Activated naive CD8-positive, alpha-beta T cell treated with anti-CD3 and anti-CD28 coated beads for 36 hours (primary cell): Measurements from ENCODE around the gene CAPS. TPM values are rescaled to one million over a fixed set of nuclear protein-coding genes. Genes with fewer than 3 reads are reported as not detected.

Experiments used
- DNase-seq: peaks from one replicate; pipeline ENCODE4 v3.0.0; 2021
- H3K27ac Mint-ChIP-seq: one replicate; pipeline ENCODE4 v1.8.0; 2022; ENCODE audit warnings: mild to moderate bottlenecking, moderate library complexity, mixed read lengths
- H3K27me3 Mint-ChIP-seq: one replicate; pipeline ENCODE4 v1.8.0; 2022; ENCODE audit warnings: mild to moderate bottlenecking, mixed read lengths
- H3K36me3 Mint-ChIP-seq: one replicate; pipeline ENCODE4 v1.8.0; 2021; ENCODE audit warnings: mild to moderate bottlenecking, mixed read lengths
- H3K4me1 Mint-ChIP-seq: one replicate; pipeline ENCODE4 v1.8.0; 2021; ENCODE audit warnings: mixed read lengths
- H3K4me3 Mint-ChIP-seq: one replicate; pipeline ENCODE4 v1.8.0; 2022; ENCODE audit warnings: mild to moderate bottlenecking, moderate library complexity, mixed read lengths
- H3K9me3 Mint-ChIP-seq: one replicate; pipeline ENCODE4 v1.8.0; 2022; ENCODE audit warnings: mixed read lengths
- total RNA-seq, 2 experiments: library from RNA; stranded (reverse); gene quantifications; one replicate each; pipeline ENCODE4 v1.2.3, GENCODE V29; 2021

Gene CAPS
- total RNA-seq, 2 experiments from 2014 or later = 1.9 to 2.6 TPM

- Mint-ChIP-seq H3K27ac (no peak overlapping the region), H3K4me3 (no peak overlapping the region), H3K27me3 (peaks cover under 1% of the 10 kb centered on the region), H3K36me3 (peaks cover 15% of the 10 kb centered on the region), H3K4me1 (peaks cover 19% of the 10 kb centered on the region), H3K9me3 (no peaks in the 10 kb centered on the region)
- no peak for DNase-seq
Observed at GRCh38 chr19:5897189-5897969, 16.7 kb upstream of the CAPS start.

GRCh38 chr19:5899728-5900526 lies 14.1 kb upstream of the CAPS start:
- Mint-ChIP-seq H3K27me3 (peaks cover 4% of the 10 kb centered on the region), H3K4me3 (no peak overlapping the region), H3K27ac (no peak overlapping the region), H3K4me1 (peaks cover 24% of the 10 kb centered on the region), H3K9me3 (no peaks in the 10 kb centered on the region), H3K36me3 (peaks cover 22% of the 10 kb centered on the region)
- DNase-seq = no peak

- Mint-ChIP-seq H3K27ac (peak overlapping the region; percentile 62), H3K4me3 (no peak overlapping the region), H3K9me3 (no peaks in the 10 kb centered on the region), H3K36me3 (peaks cover 19% of the 10 kb centered on the region), H3K4me1 (peaks cover 24% of the 10 kb centered on the region), H3K27me3 (peaks cover 4% of the 10 kb centered on the region)
- DNase-seq = no peak
Observed at GRCh38 chr19:5900976-5901375, 13.1 kb upstream of the CAPS start.

GRCh38 chr19:5903056-5903623 lies 10.9 kb upstream of the CAPS start:
- peaks cover 35% of the 10 kb centered on the region for H3K4me1 Mint-ChIP-seq

GRCh38 chr19:5903624-5904351 lies 10.3 kb upstream of the CAPS start, which contains the start of gene NDUFA11:
Gene NDUFA11, minus strand, starts transcription at chr19:5903790. Its CDS starts 82 bp downstream, at chr19:5903708.
- H3K27me3 Mint-ChIP-seq = peaks cover 4% of the 10 kb centered on the region
- H3K27ac Mint-ChIP-seq = peak within 1 kb of the TSS; percentile 99
- peak within 1 kb of the TSS; percentile 98 for H3K4me3 Mint-ChIP-seq
- H3K9me3 Mint-ChIP-seq = no peaks in the 10 kb centered on the region
- DNase-seq = peak; percentile 96
- peaks cover 35% of the 10 kb centered on the region for H3K4me1 Mint-ChIP-seq
- H3K36me3 Mint-ChIP-seq = peaks cover 25% of the 10 kb centered on the region

More at GRCh38 chr19:5903056-5903623, 10.9 kb upstream of the CAPS start:
- Mint-ChIP-seq H3K27ac (peak overlapping the region; percentile 99), H3K4me3 (peak overlapping the region; percentile 98), H3K27me3 (peaks cover 4% of the 10 kb centered on the region), H3K36me3 (peaks cover 25% of the 10 kb centered on the region), H3K9me3 (no peaks in the 10 kb centered on the region)
- DNase-seq = peak; percentile 31

GRCh38 chr19:5904352-5905113 lies 9.5 kb upstream of the CAPS start, which contains the start of gene VMAC:
Gene VMAC, plus strand, starts transcription at chr19:5904872. Its CDS starts 19 bp downstream, at chr19:5904891.
- Mint-ChIP-seq H3K27me3 (peaks cover 4% of the 10 kb centered on the region), H3K4me3 (peak within 1 kb of the TSS; percentile 98), H3K9me3 (no peaks in the 10 kb centered on the region), H3K36me3 (peaks cover 25% of the 10 kb centered on the region), H3K27ac (peak within 1 kb of the TSS; percentile 99), H3K4me1 (peaks cover 35% of the 10 kb centered on the region)
- peak; percentile 100 for DNase-seq

GRCh38 chr19:5905114-5905778 lies 8.8 kb upstream of the CAPS start:
- no peaks in the 10 kb centered on the region for H3K9me3 Mint-ChIP-seq
- peak overlapping the region; percentile 63 for H3K27ac Mint-ChIP-seq
- peak overlapping the region; percentile 98 for H3K4me3 Mint-ChIP-seq
- DNase-seq = no peak
- H3K36me3 Mint-ChIP-seq = peaks cover 19% of the 10 kb centered on the region
- peaks cover 4% of the 10 kb centered on the region for H3K27me3 Mint-ChIP-seq
- H3K4me1 Mint-ChIP-seq = peaks cover 28% of the 10 kb centered on the region

GRCh38 chr19:5907241-5907640 lies 6.8 kb upstream of the CAPS start:
- H3K4me1 Mint-ChIP-seq = peaks cover 19% of the 10 kb centered on the region
- H3K36me3 Mint-ChIP-seq = peaks cover 13% of the 10 kb centered on the region
- no peak overlapping the region for H3K4me3 Mint-ChIP-seq
- H3K27ac Mint-ChIP-seq = peak overlapping the region; percentile 51
- H3K9me3 Mint-ChIP-seq = no peaks in the 10 kb centered on the region
- no peak for DNase-seq
- H3K27me3 Mint-ChIP-seq = peaks cover 4% of the 10 kb centered on the region

GRCh38 chr19:5908773-5909442 lies 5.1 kb upstream of the CAPS start:
- Mint-ChIP-seq H3K27ac (no peak overlapping the region), H3K4me1 (peaks cover 13% of the 10 kb centered on the region), H3K9me3 (no peaks in the 10 kb centered on the region), H3K36me3 (peaks cover 6% of the 10 kb centered on the region), H3K27me3 (no peaks in the 10 kb centered on the region), H3K4me3 (no peak overlapping the region)
- no peak for DNase-seq

GRCh38 chr19:5910638-5910907 lies 3.5 kb upstream of the CAPS start:
- Mint-ChIP-seq H3K4me1 (peaks cover 12% of the 10 kb centered on the region), H3K9me3 (no peaks in the 10 kb centered on the region), H3K27me3 (no peaks in the 10 kb centered on the region), H3K4me3 (no peak overlapping the region), H3K27ac (no peak overlapping the region), H3K36me3 (peaks cover 6% of the 10 kb centered on the region)
- no peak for DNase-seq

GRCh38 chr19:5911366-5911765 lies 2.7 kb upstream of the CAPS start:
- H3K27ac Mint-ChIP-seq = no peak overlapping the region
- peaks cover 6% of the 10 kb centered on the region for H3K36me3 Mint-ChIP-seq

GRCh38 chr19:5914358-5914774 lies 312 bp downstream of the CAPS start:
- Mint-ChIP-seq H3K27ac (no peak overlapping the region), H3K27me3 (no peaks in the 10 kb centered on the region), H3K4me3 (no peak overlapping the region), H3K4me1 (no peaks in the 10 kb centered on the region), H3K36me3 (peaks cover 7% of the 10 kb centered on the region), H3K9me3 (no peaks in the 10 kb centered on the region)
- DNase-seq = no peak

More at GRCh38 chr19:5911366-5911765, 2.7 kb upstream of the CAPS start:
- peaks cover 12% of the 10 kb centered on the region for H3K4me1 Mint-ChIP-seq
- H3K27me3 Mint-ChIP-seq = no peaks in the 10 kb centered on the region
- no peak for DNase-seq
- H3K9me3 Mint-ChIP-seq = no peaks in the 10 kb centered on the region
- H3K4me3 Mint-ChIP-seq = no peak overlapping the region
